Thymus (tissue), 11 donors: ENCODE results near the gene MUC6. TPM values are rescaled to one million over a fixed set of nuclear protein-coding genes. Genes with fewer than 3 reads are reported as not detected.

Experiments used
- DNase-seq, 9 donors: peaks; one replicate each; pipeline ENCODE4 v3.0.0-alpha.2; 2013; ENCODE audit warnings: low spot score in 9 of 9, low read depth in 6 of 9, missing footprints in 1 of 9
- H3K27ac ChIP-seq, 2 donors: one replicate each; pipeline ENCODE4 v1.5.1; 2013; ENCODE audit warnings: control low read depth in 1 of 2, low read depth in 1 of 2, low read length in 1 of 2, mild to moderate bottlenecking in 1 of 2, moderate library complexity in 1 of 2
- H3K27me3 ChIP-seq, 2 donors: one replicate each; pipeline ENCODE4 v1.5.1; 2013; ENCODE audit warnings: low read length in 1 of 2; ENCODE audit not compliant: control insufficient read depth in 2 of 2, insufficient read depth in 1 of 2
- H3K36me3 ChIP-seq, 2 donors: one replicate each; pipeline ENCODE4 v1.5.1; 2013; ENCODE audit warnings: low read length in 1 of 2, mild to moderate bottlenecking in 1 of 2, moderate library complexity in 1 of 2; ENCODE audit not compliant: control insufficient read depth in 2 of 2, insufficient read depth in 2 of 2
- H3K4me1 ChIP-seq, 2 donors: one replicate each; pipeline ENCODE4 v1.5.1; 2013; ENCODE audit warnings: low read length in 2 of 2; ENCODE audit not compliant: control insufficient read depth in 2 of 2, insufficient read depth in 2 of 2
- H3K4me3 ChIP-seq, 2 donors: one replicate each; pipeline ENCODE4 v1.5.1; 2013; ENCODE audit warnings: low read length in 2 of 2, control low read depth in 1 of 2, mild to moderate bottlenecking in 1 of 2
- H3K9me3 ChIP-seq, 2 donors: one replicate each; pipeline ENCODE4 v1.5.1; 2013; ENCODE audit warnings: low read length in 1 of 2, mild to moderate bottlenecking in 1 of 2; ENCODE audit not compliant: control insufficient read depth in 2 of 2, insufficient read depth in 1 of 2
- WGBS: extraction: QIAGEN DNeasy Blood & Tissue Kit; methylation state at CpG from one replicate; pipeline ENCODE4 v1.1.7; 2013; 5-methylcytosine and 5-hydroxymethylcytosine counted together
- polyA plus RNA-seq: library from polyadenylated mRNA; stranded (reverse); fragments of 200-250 nt; gene quantifications from one replicate; pipeline ENCODE4 v1.2.3, GENCODE V29; 2013
- total RNA-seq: library from RNA; stranded (reverse); fragments of 120-200 nt; gene quantifications from one replicate; pipeline ENCODE4 v1.2.4, GENCODE V29; 2013
- donor health status: healthy.

Gene MUC6
- total and polyA plus RNA-seq, 2 donors, result 0.16 to 0.19 TPM

GRCh38 chr11:1078191-1078601 lies 41.7 kb upstream of the MUC6 start:
- no peak for DNase-seq
- Histone ChIP-seq H3K27me3 (no peaks in the 10 kb centered on the region), H3K4me3 (no peak overlapping the region), H3K36me3 (no peaks in the 10 kb centered on the region), H3K9me3 (no peaks in the 10 kb centered on the region), H3K4me1 (no peaks in the 10 kb centered on the region), H3K27ac (no peak overlapping the region)
- WGBS, result 93% methylated on average over 39 of the region's 39 CpGs

- H3K36me3 ChIP-seq, result no peaks in the 10 kb centered on the region
- no peaks in the 10 kb centered on the region for H3K9me3 ChIP-seq
- H3K4me3 ChIP-seq, result no peak overlapping the region
- H3K27me3 ChIP-seq, result no peaks in the 10 kb centered on the region
- H3K27ac ChIP-seq, result no peak overlapping the region
- WGBS, result 83% methylated on average over 33 of the region's 33 CpGs
- DNase-seq, result no peak
- no peaks in the 10 kb centered on the region for H3K4me1 ChIP-seq
Measured at GRCh38 chr11:1077417-1078119, 41.0 kb upstream of the MUC6 start.

- Histone ChIP-seq H3K9me3 (no peaks in the 10 kb centered on the region), H3K4me1 (no peaks in the 10 kb centered on the region), H3K27ac (no peak overlapping the region), H3K36me3 (no peaks in the 10 kb centered on the region), H3K4me3 (no peak overlapping the region), H3K27me3 (no peaks in the 10 kb centered on the region)
- WGBS, result 88% methylated on average over 11 of the region's 11 CpGs
- no peak for DNase-seq
Measured at GRCh38 chr11:1077033-1077416, 40.5 kb upstream of the MUC6 start.

DNA sequence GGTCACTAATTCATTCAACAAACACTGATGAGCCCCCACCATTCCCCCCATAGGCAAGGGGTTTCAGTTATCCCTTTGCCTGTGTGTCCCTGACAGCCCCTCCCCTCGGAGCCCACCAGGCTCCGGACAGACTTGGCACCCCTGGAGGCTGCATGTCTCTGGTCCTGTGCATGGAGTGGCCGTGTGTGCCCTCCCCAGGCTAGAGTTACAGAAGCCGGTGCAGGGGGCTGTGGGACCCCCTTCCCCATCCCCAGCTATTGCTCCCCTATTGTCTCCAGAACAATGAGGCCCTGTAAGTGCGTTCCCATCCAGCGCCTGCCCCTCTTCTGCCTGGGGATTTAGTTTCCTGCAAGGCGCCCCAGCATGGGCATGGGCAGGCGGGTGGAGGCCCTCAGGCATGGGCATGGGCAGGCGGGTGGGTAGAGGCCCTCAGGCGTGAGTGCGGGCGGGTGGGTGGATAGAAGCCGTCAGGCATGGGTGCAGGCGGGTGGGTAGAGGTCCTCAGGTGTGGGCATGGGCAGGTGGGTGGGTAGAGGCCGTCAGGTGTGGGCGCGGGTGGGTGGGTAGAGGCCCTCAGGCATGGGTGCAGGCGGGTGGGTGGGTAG lies 39.6 kb upstream of the MUC6 start:
- WGBS, result 86% methylated on average over 18 of the region's 18 CpGs
- no peak for DNase-seq
- H3K4me3 ChIP-seq, result no peak overlapping the region
- H3K27me3 ChIP-seq, result no peaks in the 10 kb centered on the region
- H3K9me3 ChIP-seq, result no peaks in the 10 kb centered on the region
- H3K27ac ChIP-seq, result no peak overlapping the region
- H3K4me1 ChIP-seq, result no peaks in the 10 kb centered on the region
- H3K36me3 ChIP-seq, result no peaks in the 10 kb centered on the region

GRCh38 chr11:1075341-1075911 lies 38.9 kb upstream of the MUC6 start:
- Histone ChIP-seq H3K36me3 (no peaks in the 10 kb centered on the region), H3K4me3 (no peak overlapping the region), H3K27me3 (no peaks in the 10 kb centered on the region), H3K27ac (no peak overlapping the region), H3K9me3 (no peaks in the 10 kb centered on the region), H3K4me1 (no peaks in the 10 kb centered on the region)
- DNase-seq, result no peak
- 95% methylated on average over 28 of the region's 28 CpGs for WGBS

- Histone ChIP-seq H3K9me3 (no peaks in the 10 kb centered on the region), H3K4me3 (no peak within 1 kb of the TSS), H3K27me3 (no peaks in the 10 kb centered on the region), H3K36me3 (no peaks in the 10 kb centered on the region), H3K4me1 (no peaks in the 10 kb centered on the region), H3K27ac (no peak within 1 kb of the TSS)
- DNase-seq, result no peak
- 86% methylated on average over 32 of the region's 32 CpGs for WGBS
Measured at GRCh38 chr11:1074244-1075221, 38.0 kb upstream of the MUC6 start, which contains the start of gene MUC2. Gene MUC2 (plus strand): TSS chr11:1074874.

GRCh38 chr11:1073851-1074243 lies 37.3 kb upstream of the MUC6 start:
- Histone ChIP-seq H3K27ac (no peak overlapping the region), H3K9me3 (no peaks in the 10 kb centered on the region), H3K4me1 (no peaks in the 10 kb centered on the region), H3K27me3 (no peaks in the 10 kb centered on the region), H3K36me3 (no peaks in the 10 kb centered on the region), H3K4me3 (no peak overlapping the region)
- 95% methylated on average over 11 of the region's 11 CpGs for WGBS
- no peak for DNase-seq

- no peak for DNase-seq
- no peaks in the 10 kb centered on the region for H3K4me1 ChIP-seq
- no peaks in the 10 kb centered on the region for H3K9me3 ChIP-seq
- peaks cover 0 to under 1% of the 10 kb centered on the region in 2 donors for H3K27me3 ChIP-seq
- H3K36me3 ChIP-seq, result no peaks in the 10 kb centered on the region
- WGBS, result 52% methylated on average over 13 of the region's 13 CpGs
- H3K4me3 ChIP-seq, result no peak overlapping the region
- H3K27ac ChIP-seq, result no peak overlapping the region
Measured at GRCh38 chr11:1073261-1073724, 36.8 kb upstream of the MUC6 start.
